ENCODE measurements around the gene MICOS13.

MICOS13 gene

GRCh38 chr19:5641171-5641570 is 39.1 kb downstream of the MICOS13 start:
- TF ChIP-seq, protein P1, sequence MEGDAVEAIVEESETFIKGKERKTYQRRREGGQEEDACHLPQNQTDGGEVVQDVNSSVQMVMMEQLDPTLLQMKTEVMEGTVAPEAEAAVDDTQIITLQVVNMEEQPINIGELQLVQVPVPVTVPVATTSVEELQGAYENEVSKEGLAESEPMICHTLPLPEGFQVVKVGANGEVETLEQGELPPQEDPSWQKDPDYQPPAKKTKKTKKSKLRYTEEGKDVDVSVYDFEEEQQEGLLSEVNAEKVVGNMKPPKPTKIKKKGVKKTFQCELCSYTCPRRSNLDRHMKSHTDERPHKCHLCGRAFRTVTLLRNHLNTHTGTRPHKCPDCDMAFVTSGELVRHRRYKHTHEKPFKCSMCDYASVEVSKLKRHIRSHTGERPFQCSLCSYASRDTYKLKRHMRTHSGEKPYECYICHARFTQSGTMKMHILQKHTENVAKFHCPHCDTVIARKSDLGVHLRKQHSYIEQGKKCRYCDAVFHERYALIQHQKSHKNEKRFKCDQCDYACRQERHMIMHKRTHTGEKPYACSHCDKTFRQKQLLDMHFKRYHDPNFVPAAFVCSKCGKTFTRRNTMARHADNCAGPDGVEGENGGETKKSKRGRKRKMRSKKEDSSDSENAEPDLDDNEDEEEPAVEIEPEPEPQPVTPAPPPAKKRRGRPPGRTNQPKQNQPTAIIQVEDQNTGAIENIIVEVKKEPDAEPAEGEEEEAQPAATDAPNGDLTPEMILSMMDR (IDR thresholded peaks at IDR 0.05; ENCODE audit: extremely low read depth, missing control alignments) = no peak

GRCh38 chr19:5637971-5638370 is 42.3 kb downstream of the MICOS13 start:
- TF ChIP-seq, protein P1 (IDR thresholded peaks at IDR 0.05; ENCODE audit: extremely low read depth, missing control alignments) = no peak
- DNase-seq (ENCODE audit: low spot score) = no peak

More at GRCh38 chr19:5641171-5641570, 39.1 kb downstream of the MICOS13 start:
- no peak for DNase-seq (ENCODE audit: low spot score)

- TF ChIP-seq, protein P1 (IDR thresholded peaks at IDR 0.05; ENCODE audit: extremely low read depth, missing control alignments) = no peak
- DNase-seq (ENCODE audit: low spot score) = no peak
Measured at GRCh38 chr19:5635427-5635826, 44.9 kb downstream of the MICOS13 start.

- TF ChIP-seq, protein P1 (IDR thresholded peaks at IDR 0.05; ENCODE audit: extremely low read depth, missing control alignments) = no peak
- DNase-seq (ENCODE audit: low spot score) = no peak
Measured at GRCh38 chr19:5632657-5633056, 47.7 kb downstream of the MICOS13 start.

DNA sequence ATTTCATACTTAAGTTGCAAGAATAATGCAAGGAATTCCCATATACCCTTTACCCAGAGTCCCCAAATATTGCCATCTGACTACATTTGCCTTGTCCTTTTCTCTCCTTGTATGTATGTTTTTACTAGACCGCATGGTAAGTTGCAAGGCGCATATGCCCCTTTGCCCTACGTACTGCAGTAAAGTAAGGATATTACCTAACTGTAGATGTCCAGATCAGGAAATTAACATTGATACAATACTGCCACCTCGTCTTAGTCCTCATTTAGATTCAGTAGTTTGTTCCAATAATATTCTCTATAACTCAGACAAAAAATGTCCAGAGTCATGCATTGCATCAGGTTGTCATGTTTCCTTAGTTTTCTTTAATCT is 48.1 kb downstream of the MICOS13 start:
- TF ChIP-seq, protein P1 (IDR thresholded peaks at IDR 0.05; ENCODE audit: extremely low read depth, missing control alignments) = no peak
- DNase-seq (ENCODE audit: low spot score) = no peak

GRCh38 chr19:5631567-5632240 is 48.6 kb downstream of the MICOS13 start:
- TF ChIP-seq, protein P1 (IDR thresholded peaks at IDR 0.05; ENCODE audit: extremely low read depth, missing control alignments) = no peak

GRCh38 chr19:5628919-5629481 is 51.3 kb downstream of the MICOS13 start:
- TF ChIP-seq, protein P1 (IDR thresholded peaks at IDR 0.05; ENCODE audit: extremely low read depth, missing control alignments) = no peak
- DNase-seq (ENCODE audit: low spot score) = no peak

More at GRCh38 chr19:5631567-5632240, 48.6 kb downstream of the MICOS13 start:
- DNase-seq (ENCODE audit: low spot score) = no peak
